Prostate gland (tissue), 2 donors: ENCODE results near the gene SOX1. TPM values are rescaled to one million over a fixed set of nuclear protein-coding genes. Genes with fewer than 3 reads are reported as not detected.

ENCODE experiments used
- DNase-seq: peaks from one replicate; pipeline ENCODE4 v3.0.0-alpha.2; 2019; ENCODE audit warnings: low spot score
- H3K27ac ChIP-seq, 2 donors: fragments of 200-600 bp; sonication (generic); 2 replicates each; pipeline ENCODE4 v1.5.1; 2017 to 2019
- H3K27me3 ChIP-seq: fragments of 200-600 bp; sonication (generic); replicated peaks from 2 replicates; pipeline ENCODE4 v1.5.1; 2019; ENCODE audit not compliant: insufficient read depth
- H3K36me3 ChIP-seq, 2 donors: fragments of 200-600 bp; sonication (generic); 1 replicate in 1 of 2; 2 replicates in 1 of 2; pipeline versions ENCODE4 v1.5.1 to v1.8.1; 2017 to 2019
- H3K4me1 ChIP-seq: fragments of 200-600 bp; sonication (generic); replicated peaks from 2 replicates; pipeline ENCODE4 v1.5.1; 2019
- H3K4me3 ChIP-seq, 2 donors: fragments of 200-600 bp; sonication (generic); 2 replicates each; pipeline ENCODE4 v1.5.1; 2017 to 2019
- H3K9me3 ChIP-seq: fragments of 200-600 bp; sonication (generic); 2 replicates; pipeline ENCODE4 v1.5.1; 2017
- CTCF ChIP-seq, 4 experiments: fragments of 200-600 bp in 2 of 4; fragments of 450-650 bp in 2 of 4; sonication (generic) in 2 of 4; IDR thresholded peaks; 1 replicate in 3 of 4; 2 replicates in 1 of 4; pipeline ENCODE4 v1.5.1; 2016 to 2019; ENCODE audit warnings: antibody characterized with exemption in 4 of 4, mild to moderate bottlenecking in 2 of 4, moderate library complexity in 2 of 4
- POLR2A ChIP-seq: fragments of 450-650 bp; IDR thresholded peaks from one replicate; pipeline ENCODE4 v1.6.1; 2016; ENCODE audit warnings: antibody characterized with exemption, mild to moderate bottlenecking
- POLR2AphosphoS5 ChIP-seq: sonication (generic); formaldehyde crosslinking; IDR thresholded peaks from one replicate; pipeline ENCODE4 v1.6.1; 2017; ENCODE audit warnings: antibody characterized with exemption
- WGBS: methylation state at CpG from one replicate; pipeline ENCODE4 v1.1.5; 2018; 5-methylcytosine and 5-hydroxymethylcytosine counted together
- intact Hi-C: fragments of 100-400 bp; cut with DNase I; formaldehyde crosslinking; loops from one replicate; pipeline ENCODE4 v1.14.2; 2022
- total RNA-seq, 2 donors: library from RNA; depleted of rRNA; stranded (reverse); fragments of >200 nt; gene quantifications; one replicate each; pipeline ENCODE4 v1.1.0, GENCODE V29; 2016

The SOX1 gene
- total RNA-seq, 2 donors from 2014 or later: 4.4 TPM; not detected in 1

GRCh38 chr13:112058519-112058873 lies 8.5 kb upstream of the SOX1 start:
- Histone ChIP-seq H3K27me3 (peaks cover 90% of the 10 kb centered on the region), H3K4me3 (no peak overlapping the region), H3K4me1 (no peaks in the 10 kb centered on the region), H3K9me3 (no peaks in the 10 kb centered on the region), H3K36me3 (no peaks in the 10 kb centered on the region), H3K27ac (no peak overlapping the region)
- no peak for DNase-seq
- intact Hi-C loops: no loop called here
- TF ChIP-seq POLR2AphosphoS5: no peak
- no peak for TF ChIP-seq CTCF (IDR thresholded peaks at IDR 0.05)
- no peak for TF ChIP-seq POLR2A
- WGBS: 2% methylated on average over 11 of the region's 11 CpGs

GRCh38 chr13:112058941-112059340 lies 8.0 kb upstream of the SOX1 start:
- Histone ChIP-seq H3K36me3 (no peaks in the 10 kb centered on the region), H3K27ac (no peak overlapping the region), H3K9me3 (no peaks in the 10 kb centered on the region), H3K4me1 (no peaks in the 10 kb centered on the region), H3K4me3 (no peak overlapping the region), H3K27me3 (peaks cover 90% of the 10 kb centered on the region)
- no peak for DNase-seq
- TF ChIP-seq CTCF (IDR thresholded peaks at IDR 0.05): no peak
- TF ChIP-seq POLR2A: no peak
- no peak for TF ChIP-seq POLR2AphosphoS5
- 11% methylated on average over 5 of the region's 5 CpGs for WGBS
- intact Hi-C loops: no loop called here

- intact Hi-C loops: no loop called here
- Histone ChIP-seq H3K9me3 (no peaks in the 10 kb centered on the region), H3K27ac (no peak overlapping the region), H3K36me3 (no peaks in the 10 kb centered on the region), H3K27me3 (peaks cover 87% of the 10 kb centered on the region), H3K4me1 (no peaks in the 10 kb centered on the region), H3K4me3 (no peak overlapping the region)
- no peak for DNase-seq
- no peak for TF ChIP-seq POLR2AphosphoS5
- no peak for TF ChIP-seq POLR2A
- no peak for TF ChIP-seq CTCF (IDR thresholded peaks at IDR 0.05)
- 23% methylated on average over 15 of the region's 15 CpGs for WGBS
Measured at GRCh38 chr13:112059457-112060281, 7.3 kb upstream of the SOX1 start.

GRCh38 chr13:112060282-112060830 lies 6.6 kb upstream of the SOX1 start:
- Histone ChIP-seq H3K27me3 (peaks cover 80% of the 10 kb centered on the region), H3K4me3 (no peak overlapping the region), H3K36me3 (no peaks in the 10 kb centered on the region), H3K4me1 (no peaks in the 10 kb centered on the region), H3K9me3 (no peaks in the 10 kb centered on the region), H3K27ac (no peak overlapping the region)
- intact Hi-C loops: no loop called here
- no peak for TF ChIP-seq POLR2AphosphoS5
- no peak for TF ChIP-seq CTCF (IDR thresholded peaks at IDR 0.05)
- no peak for TF ChIP-seq POLR2A
- 15% methylated on average over 14 of the region's 14 CpGs for WGBS
- no peak for DNase-seq

- H3K27ac ChIP-seq: no peak overlapping the region
- H3K9me3 ChIP-seq: no peaks in the 10 kb centered on the region
- H3K4me3 ChIP-seq: no peak overlapping the region
- no peaks in the 10 kb centered on the region for H3K4me1 ChIP-seq
- intact Hi-C loops: no loop called here
- 4% methylated on average over 29 of the region's 29 CpGs for WGBS
- H3K27me3 ChIP-seq: peaks cover 75% of the 10 kb centered on the region
- TF ChIP-seq POLR2AphosphoS5: no peak
- no peak for TF ChIP-seq CTCF (IDR thresholded peaks at IDR 0.05)
- TF ChIP-seq POLR2A: no peak
- no peak for DNase-seq
- no peaks in the 10 kb centered on the region for H3K36me3 ChIP-seq
Measured at GRCh38 chr13:112060899-112061366, 6.0 kb upstream of the SOX1 start.
